Measurements from ENCODE around the gene GLIPR2.
"Not testable (repeated sequence)": the region's sequence is repeated elsewhere in the genome, so short reads cannot be mapped to it uniquely, and the experiment has no call there.

Gene GLIPR2

DNA sequence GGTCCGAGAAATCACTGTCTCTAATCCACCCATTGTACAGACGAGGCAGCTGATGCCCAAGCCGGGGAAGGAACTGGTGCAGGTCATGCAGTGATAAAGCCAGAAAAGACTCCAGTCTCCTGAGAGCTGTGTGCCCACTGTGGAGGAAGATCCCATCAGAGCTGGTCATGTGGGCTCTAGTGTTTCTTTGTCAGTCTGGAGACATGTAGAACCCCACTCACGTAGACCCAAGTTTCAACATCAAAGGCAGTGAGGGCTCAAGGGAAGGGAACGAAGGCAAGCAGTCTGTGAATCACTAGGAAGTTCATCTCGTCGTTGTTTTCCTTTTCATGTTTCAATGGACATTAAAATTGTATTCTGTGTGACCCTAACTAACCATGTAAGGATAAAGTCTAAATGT lies 14.6 kb upstream of the GLIPR2 start:
- DNase-seq (ENCODE audit: low read depth in 1 of 2, low spot score in 1 of 2): no peak

DNA sequence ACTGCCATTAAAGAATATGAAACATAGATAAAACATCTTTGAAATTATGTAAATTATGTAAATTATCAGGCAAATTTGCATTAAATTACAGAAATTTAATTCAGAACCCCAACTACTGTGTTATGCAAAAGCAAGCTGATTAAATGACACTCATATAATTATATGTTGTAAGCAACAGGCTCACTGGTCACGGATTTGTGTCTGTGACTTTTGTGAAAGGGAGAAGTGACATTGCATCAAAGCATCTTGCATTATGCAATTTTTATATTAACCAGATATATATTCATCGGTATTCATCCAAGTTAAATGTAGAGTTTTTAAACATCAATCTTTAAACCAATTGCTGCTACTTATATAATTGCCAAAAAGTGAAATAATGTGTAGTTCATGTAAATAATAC lies 13.0 kb upstream of the GLIPR2 start:
- DNase-seq (ENCODE audit: low read depth in 1 of 2, low spot score in 1 of 2): no peak

DNA sequence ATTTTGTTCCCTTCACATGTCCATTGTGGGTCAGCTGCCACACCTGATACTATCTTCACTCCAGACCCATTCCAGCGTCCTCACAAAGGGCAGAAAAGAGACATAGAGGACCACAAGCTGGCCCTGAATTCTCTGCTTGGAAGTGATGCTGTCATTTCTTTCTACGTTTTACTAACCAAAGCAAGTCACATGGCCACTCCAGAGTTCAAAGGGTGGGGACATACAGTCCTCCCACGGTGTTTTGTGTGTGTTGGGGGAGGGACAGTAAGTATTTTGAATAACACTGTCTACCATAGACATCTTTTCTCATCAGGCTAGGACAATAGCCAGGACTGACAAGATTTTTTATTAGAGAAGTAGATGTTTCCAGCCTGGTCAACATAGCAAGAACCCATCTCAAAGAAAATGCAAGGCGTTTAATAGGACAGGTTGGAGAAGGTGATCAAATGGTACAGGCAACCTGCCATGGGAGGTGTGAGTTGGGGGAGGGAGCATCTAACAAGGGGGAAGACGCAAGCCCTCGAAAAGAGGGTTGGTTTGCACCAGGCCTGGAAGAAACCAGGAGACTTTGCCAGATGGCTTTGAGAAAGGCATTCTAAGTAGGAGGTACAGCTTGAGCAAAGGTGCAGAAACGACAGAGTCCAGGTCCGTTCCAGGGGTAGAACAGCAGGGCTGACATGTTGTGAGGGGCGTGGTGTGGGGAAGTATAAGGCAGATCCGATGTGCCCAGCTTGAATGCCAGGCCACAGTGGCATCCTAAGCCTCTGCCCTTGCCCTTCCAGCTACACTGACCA lies 11.3 kb upstream of the GLIPR2 start:
- no peak for DNase-seq (ENCODE audit: low read depth in 1 of 2, low spot score in 1 of 2)

DNA sequence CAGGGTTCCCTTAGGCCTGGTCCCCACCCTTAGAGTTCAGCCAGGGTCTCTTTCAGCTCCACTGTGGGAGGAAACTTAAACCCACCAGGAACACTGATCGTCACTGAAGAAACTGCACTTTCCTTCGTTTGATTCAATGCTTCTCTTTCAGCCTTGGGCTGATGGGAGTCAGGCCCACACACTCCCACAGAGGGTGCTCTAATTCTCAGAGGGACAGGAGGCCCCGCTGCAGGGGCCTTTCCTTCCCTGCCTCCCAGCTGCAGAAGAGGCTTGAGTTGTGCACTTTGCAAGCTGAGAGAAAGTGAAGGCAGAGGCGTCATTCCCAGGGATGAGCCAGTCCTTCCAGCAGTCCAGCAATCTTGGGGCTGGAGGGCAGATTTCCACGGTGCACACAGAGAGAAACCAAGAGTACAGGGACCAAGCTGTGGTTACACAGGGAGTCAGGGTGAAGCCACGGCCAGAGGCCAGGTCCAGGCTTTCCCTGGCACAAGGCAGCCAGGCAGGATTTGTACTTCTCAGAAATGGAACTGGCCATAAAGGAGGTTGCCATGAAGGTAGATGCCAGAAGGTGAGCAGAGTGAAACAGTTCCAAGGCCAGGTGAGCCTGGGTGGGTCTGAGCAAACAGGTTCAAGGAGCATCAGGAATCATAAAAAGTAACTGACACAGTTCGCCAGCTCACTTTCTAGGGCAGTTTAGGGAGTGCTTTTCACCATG lies 10.4 kb upstream of the GLIPR2 start:
- DNase-seq (ENCODE audit: low read depth in 1 of 2, low spot score in 1 of 2): no peak

DNA sequence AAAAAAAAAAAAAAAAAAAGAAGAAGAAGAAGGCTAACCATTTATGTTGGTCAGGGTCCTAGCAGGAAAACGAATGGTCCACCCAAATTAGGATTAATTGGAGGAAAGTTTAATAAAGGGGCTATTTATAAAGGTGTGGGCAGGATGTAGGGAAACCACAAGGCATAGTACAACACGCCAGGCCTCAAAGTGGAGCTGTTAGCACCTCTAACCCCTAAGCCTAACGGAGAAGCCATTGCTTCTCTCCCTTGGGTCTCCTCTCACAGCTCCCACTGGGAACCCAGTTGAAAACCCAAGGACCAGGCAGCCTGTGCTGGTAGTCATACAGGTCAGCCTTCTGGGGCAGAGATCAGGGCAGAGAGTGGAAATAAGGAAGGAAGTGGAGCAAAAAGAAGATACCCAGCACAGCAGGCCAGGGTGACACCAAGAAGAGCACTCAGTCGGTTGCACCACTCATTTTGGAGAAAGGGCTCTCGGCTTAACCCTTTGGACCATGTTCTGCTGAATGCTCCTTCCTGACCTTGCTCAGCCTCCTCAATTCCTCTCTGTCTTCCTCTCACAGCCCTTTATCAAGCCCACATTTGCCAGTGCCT lies 8.8 kb upstream of the GLIPR2 start:
- no peak for DNase-seq (ENCODE audit: low read depth in 1 of 2, low spot score in 1 of 2)

DNA sequence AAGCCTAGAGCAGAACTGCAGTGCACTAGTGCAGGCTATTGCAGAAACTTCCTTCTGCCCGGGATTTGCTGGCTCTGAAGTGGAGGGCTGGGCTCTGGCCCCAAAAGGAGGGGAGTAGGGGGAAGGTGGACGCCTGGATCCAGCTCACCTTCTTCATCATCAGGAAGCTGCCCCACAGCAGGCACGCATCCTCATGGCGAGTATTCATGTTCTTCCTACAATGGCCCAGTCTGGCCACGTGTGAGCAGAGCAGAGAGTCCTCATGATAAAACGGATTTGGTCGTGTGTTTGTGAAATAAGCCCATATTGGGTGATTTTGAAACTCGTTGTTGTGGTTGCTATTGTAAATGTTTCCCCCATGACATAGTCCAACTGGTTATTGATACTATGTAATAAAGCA lies 8.2 kb upstream of the GLIPR2 start:
- DNase-seq (ENCODE audit: low read depth in 1 of 2, low spot score in 1 of 2): no peak

DNA sequence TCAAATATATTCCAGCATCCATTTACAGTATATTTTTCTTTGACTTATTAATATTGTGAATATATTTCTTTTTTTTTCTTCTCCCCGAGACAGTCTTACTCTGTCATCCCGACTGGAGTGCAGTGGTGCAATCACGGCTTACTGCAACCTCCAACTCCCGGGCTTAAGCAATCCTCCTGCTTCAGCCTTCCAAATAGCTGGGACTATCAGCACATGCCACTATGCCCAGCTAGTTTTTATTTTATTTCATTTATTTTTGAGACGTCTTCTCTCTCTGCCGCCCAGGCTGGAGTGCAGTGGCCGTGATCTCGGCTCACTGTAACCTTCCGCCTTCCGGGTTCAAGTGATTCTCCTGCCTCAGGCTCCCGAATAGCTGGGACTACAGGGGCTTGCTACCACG lies 7.4 kb upstream of the GLIPR2 start:
- no peak for DNase-seq (ENCODE audit: low read depth in 1 of 2, low spot score in 1 of 2)

DNA sequence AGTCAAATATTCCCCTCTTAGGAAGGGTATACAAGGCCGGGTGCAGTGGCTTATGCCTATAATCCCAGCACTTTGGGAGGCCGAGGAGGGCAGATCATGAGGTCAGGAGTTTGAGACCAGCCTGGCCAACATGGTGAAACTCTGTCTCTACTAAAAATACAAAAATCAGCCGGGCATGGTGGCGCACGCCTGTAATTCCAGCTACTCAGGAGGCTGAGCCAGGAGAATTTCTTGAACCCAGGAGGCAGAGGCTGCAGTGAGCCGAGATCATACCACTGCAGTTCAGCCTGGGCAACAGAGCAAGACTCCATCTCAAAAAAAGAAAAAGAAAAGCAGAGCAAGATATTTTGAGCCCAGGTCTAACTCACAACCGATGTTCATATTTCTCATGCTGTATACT lies 4.9 kb upstream of the GLIPR2 start:
- not testable (repeated sequence) for DNase-seq (ENCODE audit: low read depth in 1 of 2, low spot score in 1 of 2)

DNA sequence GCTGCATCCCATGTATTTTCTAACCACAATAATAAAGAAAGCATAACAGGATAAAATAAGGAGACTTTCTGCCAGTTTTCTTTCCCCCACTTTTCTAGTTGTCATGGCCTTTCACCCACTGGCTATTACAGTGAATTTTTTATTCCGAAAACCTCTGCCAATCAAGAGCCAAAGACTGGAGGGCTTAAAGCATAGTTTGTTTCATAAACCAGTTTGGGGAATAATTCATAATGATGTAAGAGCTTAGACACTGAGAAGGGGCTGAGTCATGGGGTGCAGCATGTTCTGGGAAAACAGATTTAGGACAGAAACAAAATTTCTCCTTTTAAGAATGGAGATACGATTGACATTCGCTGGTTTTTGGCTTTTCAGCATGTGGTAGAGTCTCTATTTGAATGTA lies 4.4 kb upstream of the GLIPR2 start:
- DNase-seq (ENCODE audit: low read depth in 1 of 2, low spot score in 1 of 2): no peak

DNA sequence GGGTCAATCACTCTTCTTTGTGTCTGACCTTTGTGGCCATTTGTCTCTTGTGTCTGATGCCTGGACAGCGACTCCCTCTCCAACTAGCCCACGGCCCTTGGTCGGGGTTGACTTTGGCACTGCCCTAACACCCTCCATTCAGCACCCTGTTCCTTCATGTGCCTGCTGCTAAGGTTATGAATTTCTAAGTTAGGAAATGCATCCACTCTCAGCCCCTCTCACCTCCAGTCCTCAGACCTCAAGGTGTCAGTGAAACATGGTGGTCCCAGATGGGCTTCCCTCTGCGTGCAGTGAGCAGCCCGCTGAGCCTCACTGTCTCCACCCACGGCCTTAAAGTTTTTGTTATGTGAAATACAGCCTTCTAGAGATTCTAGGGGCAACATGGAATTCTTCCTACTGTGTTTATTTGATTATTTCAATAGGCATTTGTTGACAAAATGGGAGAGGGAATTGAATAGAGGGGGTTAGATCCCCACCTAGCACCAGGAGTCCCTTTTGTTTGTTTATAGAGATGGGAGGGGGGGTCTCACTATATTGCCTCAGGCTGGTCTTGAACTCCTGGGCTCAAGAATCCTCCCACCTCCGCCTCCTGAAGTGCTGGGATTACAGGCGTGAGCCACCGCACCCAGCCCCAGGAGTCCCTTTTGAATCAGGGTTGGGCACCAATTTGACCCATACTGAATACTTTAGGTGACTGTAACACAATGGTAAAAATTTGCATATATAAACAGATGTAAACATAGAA lies 1.6 kb upstream of the GLIPR2 start:
- no peak for DNase-seq (ENCODE audit: low read depth in 1 of 2, low spot score in 1 of 2)

DNA sequence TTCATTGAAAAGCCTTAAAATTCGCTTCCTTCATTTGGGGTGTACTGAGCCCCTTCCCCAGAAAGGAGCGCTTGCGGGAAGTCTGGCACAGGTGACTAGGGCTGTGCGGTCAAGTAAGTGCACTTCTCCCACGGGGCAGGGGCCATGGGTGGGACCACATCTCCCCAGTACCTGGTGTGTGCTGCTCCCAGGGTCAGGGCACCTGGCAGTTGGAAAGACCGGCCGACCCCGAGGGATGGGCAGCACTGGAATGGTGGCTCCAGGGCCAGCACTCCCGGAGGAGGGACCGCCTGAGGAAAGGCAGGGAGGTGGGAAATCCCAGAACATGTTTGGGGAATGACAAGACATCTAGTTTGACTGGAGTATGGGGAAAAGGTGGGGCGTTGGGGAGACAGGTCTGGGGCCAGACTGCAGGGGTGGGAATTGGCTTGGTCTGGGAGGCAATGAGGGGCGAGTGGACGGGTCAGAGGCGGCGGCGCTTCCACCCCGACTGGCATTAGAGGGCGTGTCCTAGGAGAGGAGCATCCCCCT lies 727 bp upstream of the GLIPR2 start:
- no peak for DNase-seq (ENCODE audit: low read depth in 1 of 2, low spot score in 1 of 2)

DNA sequence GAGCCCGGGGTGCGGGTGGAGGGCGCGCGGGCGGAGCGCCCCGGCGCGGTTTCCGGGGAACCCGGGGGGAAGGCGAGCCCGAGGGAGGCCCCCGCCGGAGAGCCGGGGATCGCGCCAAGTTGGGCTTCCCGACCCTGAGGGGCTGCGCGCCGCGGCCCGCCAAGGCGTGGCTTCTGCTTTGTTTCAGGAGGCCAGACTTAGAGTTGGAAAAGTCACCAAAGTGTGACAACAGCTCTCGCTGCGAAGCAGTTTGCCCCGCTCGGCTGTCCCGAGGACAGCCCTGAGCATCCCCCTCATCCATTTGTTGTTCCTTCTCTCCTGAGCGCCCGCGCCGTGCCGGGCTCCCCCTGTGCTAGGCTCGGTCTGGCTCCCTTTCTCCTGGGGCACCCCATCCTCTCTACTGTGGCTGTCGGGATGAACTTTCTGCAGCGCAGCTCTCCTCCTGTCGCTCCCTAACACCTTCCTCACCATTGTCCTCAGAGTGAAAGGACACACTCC lies 410 bp downstream of the GLIPR2 start:
- no peak for DNase-seq (ENCODE audit: low read depth in 1 of 2, low spot score in 1 of 2)

DNA sequence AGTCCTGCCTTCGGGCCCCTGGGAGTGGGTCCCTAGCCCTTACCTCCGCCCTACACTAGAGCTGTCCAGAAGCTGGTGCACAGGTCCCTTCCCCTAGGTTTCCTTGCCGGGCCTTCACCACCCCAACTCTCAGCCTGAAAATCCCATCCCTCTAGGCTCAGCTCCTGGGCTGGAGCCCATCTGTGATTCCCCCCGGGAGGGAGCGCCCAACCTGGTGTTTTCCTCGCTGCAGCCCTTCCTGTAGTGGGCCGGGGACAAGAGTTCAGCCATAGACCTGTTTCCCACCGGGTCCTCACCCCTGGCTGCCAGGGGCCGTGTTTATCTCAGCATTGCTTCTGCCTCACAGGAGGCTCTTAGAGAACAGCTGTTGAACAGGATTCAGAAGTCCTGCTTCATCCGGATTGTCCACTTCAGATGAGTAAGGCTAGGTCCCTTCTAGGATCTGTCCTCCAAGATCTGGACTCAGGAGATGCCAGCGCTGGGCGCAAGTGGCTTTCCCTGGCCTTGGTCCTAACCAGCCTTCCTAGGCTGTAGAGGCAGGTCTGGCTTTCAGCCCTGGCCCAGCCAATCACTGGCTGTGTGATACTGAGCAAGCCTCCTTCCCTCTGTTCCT lies 965 bp downstream of the GLIPR2 start:
- DNase-seq (ENCODE audit: low read depth in 1 of 2, low spot score in 1 of 2): no peak

DNA sequence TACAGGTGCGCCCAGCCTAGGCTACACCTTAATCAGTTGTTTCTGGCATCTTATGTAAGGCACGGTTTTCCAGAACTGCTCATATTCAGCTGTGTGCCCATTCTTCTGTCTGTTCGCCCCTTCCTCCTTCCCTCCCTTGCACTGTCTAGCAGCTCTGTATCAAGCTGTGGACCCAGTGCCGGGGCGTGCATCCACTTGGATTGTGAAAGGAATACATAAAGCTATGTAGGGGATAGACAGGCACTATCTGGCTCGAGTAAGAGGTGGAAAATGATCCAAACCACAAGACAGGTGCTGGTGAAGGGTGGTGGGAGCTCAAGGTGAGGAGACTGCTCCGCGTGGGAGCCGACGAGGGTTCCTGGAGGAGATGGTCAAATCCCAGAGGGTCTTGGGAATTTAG lies 2.0 kb downstream of the GLIPR2 start:
- no peak for DNase-seq (ENCODE audit: low read depth in 1 of 2, low spot score in 1 of 2)

DNA sequence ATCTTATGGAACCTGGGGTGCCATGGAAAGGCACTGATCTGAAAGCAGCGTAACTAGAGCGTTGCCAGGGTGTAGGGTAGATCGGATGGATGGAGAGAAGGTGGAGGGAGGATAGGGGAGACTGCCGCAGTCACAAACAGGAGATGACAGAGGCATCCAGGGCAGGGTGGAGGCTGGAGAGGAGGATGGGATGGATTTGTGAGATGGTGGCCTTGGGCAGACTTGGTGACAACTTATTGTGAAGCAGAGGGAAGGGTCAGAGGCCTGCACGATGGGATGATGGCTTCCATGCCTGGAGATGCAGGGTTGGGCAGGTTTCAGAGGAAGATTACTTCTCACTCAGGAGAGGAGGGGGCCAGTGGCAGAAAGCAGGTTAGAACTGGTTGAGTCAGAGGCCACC lies 2.4 kb downstream of the GLIPR2 start:
- DNase-seq (ENCODE audit: low read depth in 1 of 2, low spot score in 1 of 2): no peak

DNA sequence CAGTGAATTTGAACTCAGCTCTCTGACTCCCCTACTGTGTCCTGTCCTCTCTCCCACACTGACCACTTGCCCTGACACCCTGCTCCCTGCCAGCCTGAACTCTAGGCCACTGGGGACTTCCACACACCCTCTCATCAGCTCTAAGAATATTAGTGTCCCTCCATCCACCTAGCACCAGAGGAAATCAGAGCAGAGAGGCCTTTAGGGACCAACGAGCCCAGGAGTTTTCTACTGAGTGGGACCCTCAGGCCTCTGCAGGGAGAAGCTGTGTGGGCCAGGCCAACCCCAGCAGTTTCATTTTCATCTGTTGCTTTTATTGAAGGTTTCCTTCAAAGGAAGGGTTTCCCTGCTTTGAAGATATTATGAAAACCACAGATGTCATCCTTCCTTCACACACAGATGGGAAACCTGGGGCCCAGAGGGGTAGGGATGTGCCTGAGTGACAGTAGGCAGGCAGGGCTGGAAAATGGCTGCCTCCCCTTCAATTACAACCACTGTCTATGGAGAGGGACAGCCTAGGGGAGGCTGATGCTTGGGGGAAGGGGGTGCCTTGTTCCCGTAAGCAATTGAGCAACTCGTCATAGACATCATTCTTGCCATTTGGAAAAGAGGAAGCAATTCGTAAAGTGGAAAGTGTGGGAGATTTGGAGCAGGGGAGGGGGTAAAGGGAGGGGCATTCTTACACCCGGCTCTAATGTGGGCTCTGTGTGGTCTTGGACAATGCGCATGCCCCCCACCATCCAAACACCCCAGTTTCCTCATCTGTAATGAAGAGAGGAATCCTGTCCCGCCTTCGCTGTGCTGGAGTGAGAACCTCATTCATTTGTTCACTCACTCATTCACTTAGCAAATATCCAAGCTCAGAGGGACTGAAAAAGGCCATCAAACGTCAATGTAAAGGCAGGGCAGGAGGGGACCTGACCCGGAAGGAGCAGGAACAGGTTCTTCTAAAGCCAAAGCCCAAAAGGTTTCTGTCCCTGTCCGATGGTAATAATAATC lies 3.9 kb downstream of the GLIPR2 start:
- DNase-seq (ENCODE audit: low read depth in 1 of 2, low spot score in 1 of 2): no peak

DNA sequence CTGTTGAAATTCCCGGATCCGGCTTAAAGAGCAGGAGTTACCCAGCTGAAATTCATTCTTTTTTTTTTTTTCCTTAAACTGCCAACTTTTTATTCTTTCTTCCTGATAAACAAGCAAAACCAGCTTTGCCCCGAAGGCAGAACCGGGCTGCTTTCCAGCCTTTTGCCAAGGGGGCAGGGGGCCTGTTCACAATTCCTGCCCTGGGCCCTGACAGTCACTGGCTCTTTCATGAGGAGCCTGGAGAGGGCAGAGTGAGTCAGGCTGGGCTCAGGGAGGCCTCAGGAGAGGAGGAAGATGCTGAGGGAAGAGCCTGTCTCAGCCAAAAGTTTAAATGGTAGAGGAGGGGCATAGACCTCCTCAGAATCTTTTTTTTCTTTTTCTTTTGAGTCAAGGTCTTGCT lies 4.8 kb downstream of the GLIPR2 start:
- DNase-seq (ENCODE audit: low read depth in 1 of 2, low spot score in 1 of 2): no peak

DNA sequence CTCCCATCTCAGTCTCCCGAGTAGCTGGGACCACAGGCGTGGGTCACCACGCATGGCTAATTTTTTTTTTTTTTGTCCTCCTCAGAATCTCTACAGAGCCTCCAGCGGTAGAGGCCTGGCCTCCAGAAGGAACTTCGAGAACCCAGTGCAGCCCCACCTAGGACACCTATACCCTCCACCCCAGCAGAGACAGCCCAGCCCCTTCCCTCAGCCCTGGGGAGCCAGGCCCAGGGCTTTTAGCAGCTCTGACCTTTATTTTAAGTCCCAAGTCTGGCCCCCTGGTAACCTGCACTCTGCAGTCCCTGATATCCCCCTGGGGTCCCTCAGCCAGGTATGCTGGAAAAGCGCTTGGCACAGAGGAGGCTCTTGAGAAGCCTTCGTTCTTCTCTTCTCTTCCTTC lies 5.2 kb downstream of the GLIPR2 start:
- DNase-seq (ENCODE audit: low read depth in 1 of 2, low spot score in 1 of 2): no peak

DNA sequence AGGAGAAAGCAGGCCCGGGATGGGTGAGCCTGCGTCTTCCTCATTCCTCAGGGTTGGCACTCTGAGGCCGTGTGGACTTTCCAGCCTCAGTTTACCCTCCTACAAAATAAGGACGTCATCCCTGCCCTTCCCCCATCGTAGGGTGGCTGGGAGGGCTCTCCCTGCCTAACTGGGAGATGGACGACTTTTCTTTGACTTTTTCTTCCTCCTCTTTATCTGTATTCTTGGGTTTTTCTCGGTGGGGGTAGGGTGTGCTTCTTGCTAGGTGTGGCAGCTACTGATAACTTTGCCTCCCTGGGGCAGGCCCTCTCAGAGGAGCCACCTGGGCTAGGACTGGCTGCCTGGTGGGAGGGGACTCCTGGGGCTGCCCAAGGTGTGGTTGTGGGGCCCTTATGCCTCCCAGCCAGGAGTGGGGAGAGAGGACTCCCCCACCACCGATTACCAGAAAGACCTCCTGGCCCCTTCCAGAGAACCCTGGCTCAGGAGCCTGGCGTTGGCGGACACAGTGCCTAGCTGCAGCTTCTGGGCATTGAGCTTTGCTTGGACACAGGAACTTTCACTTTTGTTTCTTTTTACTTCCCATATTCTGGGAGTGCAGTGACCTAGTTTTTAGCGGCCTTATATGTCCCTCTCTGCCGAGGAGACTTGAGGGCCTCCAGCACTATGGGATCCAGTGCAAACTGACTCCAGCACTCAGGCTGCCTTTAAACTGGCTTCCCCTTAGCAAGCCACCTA lies 6.1 kb downstream of the GLIPR2 start:
- DNase-seq (ENCODE audit: low read depth in 1 of 2, low spot score in 1 of 2): no peak
